Measurements from ENCODE around the gene KCNK3. TPM values are rescaled to one million over a fixed set of nuclear protein-coding genes. Genes with fewer than 3 reads are reported as not detected.

KCNK3 gene
- total and polyA plus RNA-seq, 2 of the 13 experiments (the other 11 are each of a cell fraction or from before 2014, with no cell fraction given): not detected

DNA sequence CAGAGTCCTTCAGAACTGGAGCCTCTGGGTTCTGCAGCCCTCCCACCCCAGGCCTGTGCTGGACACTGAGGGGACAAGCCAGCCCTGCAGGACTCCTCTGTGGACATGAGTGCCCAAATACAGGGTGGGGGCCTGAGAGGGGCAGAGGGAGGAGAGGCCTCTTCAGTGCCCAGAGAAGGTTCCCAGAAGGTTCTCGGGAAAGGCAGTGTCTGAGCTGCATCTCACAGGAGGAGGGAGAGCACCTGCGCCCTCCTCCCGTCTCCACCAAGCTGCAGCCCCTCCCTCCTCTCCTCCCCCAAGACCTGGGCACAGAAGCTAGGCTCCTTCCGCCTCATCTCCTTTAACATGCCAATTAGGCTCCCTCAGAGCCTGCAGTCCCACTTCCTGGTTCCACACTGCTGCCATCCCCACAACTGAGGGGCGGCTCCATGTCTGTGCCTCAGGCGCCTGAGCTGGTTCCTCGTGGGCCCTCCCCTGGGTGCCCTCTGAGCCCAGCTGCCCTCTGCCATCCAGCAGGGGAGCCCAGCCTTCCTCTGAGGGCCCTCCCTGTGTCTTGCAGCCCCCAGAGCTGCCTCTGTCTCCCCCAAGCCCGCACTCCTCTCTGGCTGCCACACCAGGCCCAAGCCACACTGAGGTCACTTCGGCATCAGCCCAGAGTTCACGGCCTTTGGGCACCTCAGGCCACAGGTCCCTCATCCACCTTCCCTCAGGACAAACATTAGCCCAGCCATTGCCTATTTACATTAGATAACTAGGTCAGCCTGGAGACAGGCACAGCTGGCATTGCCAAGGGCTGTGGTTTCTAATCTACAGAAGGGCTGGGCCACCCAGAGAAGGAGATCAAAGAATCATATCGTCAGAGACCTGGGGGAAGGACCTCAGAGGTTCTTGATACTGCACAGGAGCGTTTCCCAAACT lies 28.9 kb downstream of the KCNK3 start (continued):
- TF ChIP-seq, protein P1, sequence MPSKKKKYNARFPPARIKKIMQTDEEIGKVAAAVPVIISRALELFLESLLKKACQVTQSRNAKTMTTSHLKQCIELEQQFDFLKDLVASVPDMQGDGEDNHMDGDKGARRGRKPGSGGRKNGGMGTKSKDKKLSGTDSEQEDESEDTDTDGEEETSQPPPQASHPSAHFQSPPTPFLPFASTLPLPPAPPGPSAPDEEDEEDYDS (CRISPR knock-in tag; IDR thresholded peaks at IDR 0.05): no peak
- TF ChIP-seq NFAT5 (CRISPR knock-in tag; IDR thresholded peaks at IDR 0.05): 0 out of 2 replicates have a peak, but pooled peaks have one; percentile 30
- TF ChIP-seq, protein P2, sequence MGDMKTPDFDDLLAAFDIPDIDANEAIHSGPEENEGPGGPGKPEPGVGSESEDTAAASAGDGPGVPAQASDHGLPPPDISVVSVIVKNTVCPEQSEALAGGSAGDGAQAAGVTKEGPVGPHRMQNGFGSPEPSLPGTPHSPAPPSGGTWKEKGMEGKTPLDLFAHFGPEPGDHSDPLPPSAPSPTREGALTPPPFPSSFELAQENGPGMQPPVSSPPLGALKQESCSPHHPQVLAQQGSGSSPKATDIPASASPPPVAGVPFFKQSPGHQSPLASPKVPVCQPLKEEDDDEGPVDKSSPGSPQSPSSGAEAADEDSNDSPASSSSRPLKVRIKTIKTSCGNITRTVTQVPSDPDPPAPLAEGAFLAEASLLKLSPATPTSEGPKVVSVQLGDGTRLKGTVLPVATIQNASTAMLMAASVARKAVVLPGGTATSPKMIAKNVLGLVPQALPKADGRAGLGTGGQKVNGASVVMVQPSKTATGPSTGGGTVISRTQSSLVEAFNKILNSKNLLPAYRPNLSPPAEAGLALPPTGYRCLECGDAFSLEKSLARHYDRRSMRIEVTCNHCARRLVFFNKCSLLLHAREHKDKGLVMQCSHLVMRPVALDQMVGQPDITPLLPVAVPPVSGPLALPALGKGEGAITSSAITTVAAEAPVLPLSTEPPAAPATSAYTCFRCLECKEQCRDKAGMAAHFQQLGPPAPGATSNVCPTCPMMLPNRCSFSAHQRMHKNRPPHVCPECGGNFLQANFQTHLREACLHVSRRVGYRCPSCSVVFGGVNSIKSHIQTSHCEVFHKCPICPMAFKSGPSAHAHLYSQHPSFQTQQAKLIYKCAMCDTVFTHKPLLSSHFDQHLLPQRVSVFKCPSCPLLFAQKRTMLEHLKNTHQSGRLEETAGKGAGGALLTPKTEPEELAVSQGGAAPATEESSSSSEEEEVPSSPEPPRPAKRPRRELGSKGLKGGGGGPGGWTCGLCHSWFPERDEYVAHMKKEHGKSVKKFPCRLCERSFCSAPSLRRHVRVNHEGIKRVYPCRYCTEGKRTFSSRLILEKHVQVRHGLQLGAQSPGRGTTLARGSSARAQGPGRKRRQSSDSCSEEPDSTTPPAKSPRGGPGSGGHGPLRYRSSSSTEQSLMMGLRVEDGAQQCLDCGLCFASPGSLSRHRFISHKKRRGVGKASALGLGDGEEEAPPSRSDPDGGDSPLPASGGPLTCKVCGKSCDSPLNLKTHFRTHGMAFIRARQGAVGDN (CRISPR knock-in tag; IDR thresholded peaks at IDR 0.05): peak; percentile 46
- peak; percentile 64; the same call in 1 of the 2 replicates for TF ChIP-seq SALL1 (CRISPR knock-in tag; IDR thresholded peaks at IDR 0.05)
- TF ChIP-seq IKZF1 (IDR thresholded peaks at IDR 0.05): no peak
- no peak for TF ChIP-seq THYN1 (CRISPR knock-in tag; IDR thresholded peaks at IDR 0.05; ENCODE audit: borderline replicate concordance, low read depth)
- no peak for TF ChIP-seq ZBTB38 (CRISPR knock-in tag; IDR thresholded peaks at IDR 0.05)
- peak; percentile 38; the same call in 1 of the 2 replicates for TF ChIP-seq ZNF746 (CRISPR knock-in tag; IDR thresholded peaks at IDR 0.05)
- TF ChIP-seq HNRNPL (IDR thresholded peaks at IDR 0.05; ENCODE audit: low read depth, low read length): peak; percentile 84
- TF ChIP-seq ZNF790 (CRISPR knock-in tag; IDR thresholded peaks at IDR 0.05; ENCODE audit: borderline replicate concordance): no peak
- TF ChIP-seq FOXA1 (IDR thresholded peaks at IDR 0.05): no peak
- peak; percentile 98 for TF ChIP-seq FOXA1 (CRISPR knock-in tag; IDR thresholded peaks at IDR 0.05)
- peak; percentile 66; the same call in 1 of the 2 replicates for TF ChIP-seq MLX (CRISPR knock-in tag; IDR thresholded peaks at IDR 0.05)
- peak; percentile 96 for TF ChIP-seq HMG20A (CRISPR knock-in tag; IDR thresholded peaks at IDR 0.05; ENCODE audit: borderline replicate concordance)

All from HepG2 (cell line).